WI38 (cell line): ENCODE results near the gene AFM.

Experiments used
- H3K4me3 ChIP-seq: 2 replicates; pipeline ENCODE4 v1.5.1; 2011; ENCODE audit warnings: low read depth, mild to moderate bottlenecking, control low read depth, low read length
- TF ChIP-seq, protein P1 (sequence below): IDR thresholded peaks from 2 replicates; pipeline ENCODE4 v1.5.1; 2012; ENCODE audit warnings: low read depth, mild to moderate bottlenecking, control low read depth, low read length

The AFM gene

DNA sequence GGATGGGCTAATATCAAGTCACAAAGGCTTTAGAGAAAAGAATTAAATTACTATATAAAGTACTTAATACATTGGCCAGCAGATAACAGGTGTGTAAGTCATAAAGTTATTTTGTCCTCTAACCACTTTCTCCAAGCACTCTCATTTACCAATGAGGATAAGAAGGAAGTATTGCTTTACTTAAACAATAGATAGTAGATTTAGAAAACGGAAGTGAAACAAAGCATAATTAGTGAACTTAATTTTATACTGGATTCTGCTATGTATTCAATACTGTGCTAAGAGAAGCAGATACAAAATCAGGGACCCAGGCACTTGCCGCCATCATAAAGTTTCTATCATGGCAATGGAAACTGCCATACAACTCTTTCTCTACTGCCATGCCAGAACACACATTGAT lies 24.0 kb downstream of the AFM start:
- H3K4me3 ChIP-seq: no peak overlapping the region
- TF ChIP-seq, protein P1, sequence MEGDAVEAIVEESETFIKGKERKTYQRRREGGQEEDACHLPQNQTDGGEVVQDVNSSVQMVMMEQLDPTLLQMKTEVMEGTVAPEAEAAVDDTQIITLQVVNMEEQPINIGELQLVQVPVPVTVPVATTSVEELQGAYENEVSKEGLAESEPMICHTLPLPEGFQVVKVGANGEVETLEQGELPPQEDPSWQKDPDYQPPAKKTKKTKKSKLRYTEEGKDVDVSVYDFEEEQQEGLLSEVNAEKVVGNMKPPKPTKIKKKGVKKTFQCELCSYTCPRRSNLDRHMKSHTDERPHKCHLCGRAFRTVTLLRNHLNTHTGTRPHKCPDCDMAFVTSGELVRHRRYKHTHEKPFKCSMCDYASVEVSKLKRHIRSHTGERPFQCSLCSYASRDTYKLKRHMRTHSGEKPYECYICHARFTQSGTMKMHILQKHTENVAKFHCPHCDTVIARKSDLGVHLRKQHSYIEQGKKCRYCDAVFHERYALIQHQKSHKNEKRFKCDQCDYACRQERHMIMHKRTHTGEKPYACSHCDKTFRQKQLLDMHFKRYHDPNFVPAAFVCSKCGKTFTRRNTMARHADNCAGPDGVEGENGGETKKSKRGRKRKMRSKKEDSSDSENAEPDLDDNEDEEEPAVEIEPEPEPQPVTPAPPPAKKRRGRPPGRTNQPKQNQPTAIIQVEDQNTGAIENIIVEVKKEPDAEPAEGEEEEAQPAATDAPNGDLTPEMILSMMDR: no peak

- TF ChIP-seq, protein P1: no peak
- H3K4me3 ChIP-seq: no peak overlapping the region
These were observed 26.0 kb downstream of the AFM start for GRCh38 chr4:73507541-73507940.

DNA sequence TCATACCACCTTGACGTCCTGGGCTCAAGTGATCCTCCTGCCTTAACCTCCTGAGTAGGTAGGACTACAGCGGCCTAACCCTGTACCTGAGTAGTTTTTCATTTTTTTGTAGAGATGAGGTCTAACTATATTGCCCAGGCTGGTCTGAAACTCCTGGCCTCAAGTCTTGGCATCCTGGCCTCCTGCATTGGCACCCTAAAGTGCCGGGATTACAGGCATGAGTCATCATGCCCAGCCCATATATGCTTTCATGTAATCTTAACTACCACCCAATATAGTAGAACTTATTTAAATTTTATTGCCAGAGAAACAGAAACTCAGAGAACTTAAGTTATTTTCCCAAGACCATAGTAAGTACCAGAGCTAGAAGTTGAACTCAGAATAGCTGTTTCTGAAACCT lies 27.1 kb downstream of the AFM start:
- no peak overlapping the region for H3K4me3 ChIP-seq
- TF ChIP-seq, protein P1: no peak

GRCh38 chr4:73518340-73518739 lies 36.8 kb downstream of the AFM start:
- no peak overlapping the region for H3K4me3 ChIP-seq
- TF ChIP-seq, protein P1: no peak

DNA sequence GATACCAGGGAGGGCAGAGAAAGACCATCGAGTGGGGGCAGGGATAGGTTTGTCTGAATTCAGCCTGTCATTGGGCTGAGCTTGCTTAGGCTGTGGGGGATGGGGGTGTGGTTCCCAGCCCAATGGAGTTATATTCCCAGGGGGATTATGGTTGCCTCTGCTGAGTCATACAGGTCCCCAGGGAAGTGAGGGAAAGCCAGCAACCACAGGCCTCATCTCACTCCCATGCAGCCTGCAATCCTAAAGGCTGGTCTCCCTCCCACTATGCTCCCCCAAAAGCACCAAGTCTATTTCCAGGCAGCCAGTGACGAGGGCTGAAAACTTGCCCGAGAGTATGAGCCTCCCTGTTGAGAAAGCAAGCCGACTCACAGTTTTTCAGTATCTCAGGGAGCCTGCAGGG lies 39.3 kb downstream of the AFM start:
- no peak overlapping the region for H3K4me3 ChIP-seq
- TF ChIP-seq, protein P1: no peak

DNA sequence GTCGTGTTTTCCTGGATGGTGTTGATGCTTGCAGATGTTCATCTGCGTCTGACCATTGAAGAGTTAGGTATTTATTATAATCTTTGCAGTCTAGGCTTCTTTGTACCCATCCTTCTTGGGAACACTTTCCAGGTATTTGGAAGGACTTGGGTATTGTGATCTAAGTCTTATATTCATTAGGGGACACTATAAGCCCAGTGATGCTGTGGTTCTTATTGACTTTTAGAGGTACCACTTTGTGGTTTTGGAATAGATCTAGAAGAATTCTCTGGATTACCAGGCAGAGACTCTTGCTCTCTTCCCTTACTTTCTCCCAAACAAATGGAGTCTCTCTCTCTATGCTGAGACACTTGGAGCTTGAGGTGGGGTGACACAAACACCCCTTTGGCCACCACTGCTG lies 41.6 kb downstream of the AFM start:
- TF ChIP-seq, protein P1: no peak
- H3K4me3 ChIP-seq: no peak overlapping the region

DNA sequence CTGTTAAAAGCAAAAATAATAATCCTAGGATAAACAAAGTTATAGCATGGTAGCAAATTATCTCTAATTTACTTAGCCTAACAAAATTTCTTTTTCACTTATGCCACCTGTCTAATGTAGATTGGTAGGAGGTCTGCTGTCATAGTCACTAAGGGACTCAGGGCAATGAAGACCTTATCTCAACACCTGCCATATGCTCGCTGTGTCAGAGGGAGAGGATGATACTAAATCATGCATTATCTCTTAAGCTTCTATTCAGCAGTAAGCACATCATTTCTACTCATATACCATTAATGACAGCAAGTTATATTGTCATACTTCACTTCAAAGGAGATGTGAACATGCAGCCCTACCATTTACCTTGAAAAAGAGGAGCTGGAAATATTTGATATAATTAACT lies 44.1 kb downstream of the AFM start:
- TF ChIP-seq, protein P1: no peak
- H3K4me3 ChIP-seq: no peak overlapping the region
